OCI-LY1 (cell line): ENCODE data around the gene BOLA1.

Source experiments
- H2AFZ ChIP-seq: fragments of 200-600 bp; sonication (generic), shearing (Covaris generic); 2 replicates; pipeline ENCODE4 v1.6.0; 2014; ENCODE audit warnings: antibody characterized with exemption, mild to moderate bottlenecking, low read length
- H3F3A ChIP-seq: fragments of 200-600 bp; sonication (generic), shearing (Covaris generic); 2 replicates; pipeline ENCODE4 v1.6.0; 2014; ENCODE audit warnings: mild to moderate bottlenecking, antibody characterized with exemption, low read length, moderate library complexity; ENCODE audit not compliant: insufficient read depth
- H3K27ac ChIP-seq: fragments of 200-600 bp; sonication (generic); 2 replicates; pipeline ENCODE4 v1.5.1; 2014; ENCODE audit warnings: low read length, mixed run types, mild to moderate bottlenecking, low read depth; ENCODE audit not compliant: poor library complexity, severe bottlenecking
- H3K27me3 ChIP-seq: fragments of 200-600 bp; sonication (generic); 2 replicates; pipeline ENCODE4 v1.6.0; 2014; ENCODE audit warnings: antibody characterized with exemption, mild to moderate bottlenecking, low read length, moderate library complexity; ENCODE audit not compliant: insufficient read depth
- H3K36me3 ChIP-seq: fragments of 200-600 bp; sonication (generic); 2 replicates; pipeline ENCODE4 v1.6.1; 2014; ENCODE audit warnings: mild to moderate bottlenecking, antibody characterized with exemption, low read length, moderate library complexity, mixed read lengths; ENCODE audit not compliant: insufficient read depth
- H3K4me1 ChIP-seq: fragments of 200-600 bp; sonication (generic); 2 replicates; pipeline ENCODE4 v1.5.1; 2014; ENCODE audit warnings: mild to moderate bottlenecking, low read length, moderate library complexity; ENCODE audit not compliant: insufficient read depth, severe bottlenecking
- H3K4me2 ChIP-seq: fragments of 200-600 bp; sonication (generic), shearing (Covaris generic); 2 replicates; pipeline ENCODE4 v1.6.1; 2014; ENCODE audit warnings: low read length
- H3K4me3 ChIP-seq: fragments of 200-600 bp; sonication (generic); 2 replicates; pipeline ENCODE4 v1.5.1; 2014; ENCODE audit warnings: low read length, low read depth, mild to moderate bottlenecking, mixed read lengths; ENCODE audit not compliant: poor library complexity, severe bottlenecking
- H3K79me2 ChIP-seq: fragments of 200-600 bp; shearing (Covaris generic); 2 replicates; pipeline ENCODE4 v1.6.1; 2016; ENCODE audit warnings: mixed run types, low read length, mixed read lengths; ENCODE audit not compliant: insufficient read depth
- H3K9ac ChIP-seq: fragments of 200-600 bp; sonication (generic), shearing (Covaris generic); 2 replicates; pipeline ENCODE4 v1.6.1; 2014; ENCODE audit warnings: mild to moderate bottlenecking, low read length, mixed read lengths
- H3K9me2 ChIP-seq: fragments of 200-600 bp; sonication (generic), shearing (Covaris generic); 2 replicates; pipeline ENCODE4 v1.6.1; 2014; ENCODE audit warnings: low read depth, mild to moderate bottlenecking, low read length, mixed read lengths
- H3K9me3 ChIP-seq: fragments of 200-600 bp; shearing (Covaris generic); 2 replicates; pipeline ENCODE4 v1.6.1; 2014; ENCODE audit warnings: low read length, mixed read lengths
- H4K20me1 ChIP-seq: fragments of 200-600 bp; sonication (generic), shearing (Covaris generic); 2 replicates; pipeline ENCODE4 v1.6.0; 2016; ENCODE audit warnings: mild to moderate bottlenecking, low read length; ENCODE audit not compliant: insufficient read depth
- CTCF ChIP-seq: fragments of 200-600 bp; sonication (generic), shearing (Covaris generic); IDR thresholded peaks from 2 replicates; pipeline ENCODE4 v1.5.1; 2017; ENCODE audit warnings: mild to moderate bottlenecking, antibody characterized with exemption, low read length, moderate library complexity, mixed read lengths
- EZH2 ChIP-seq: fragments of 200-600 bp; sonication (generic), shearing (Covaris generic); IDR thresholded peaks from 2 replicates; pipeline ENCODE4 v1.8.0; 2017; ENCODE audit warnings: borderline replicate concordance, mixed run types, mild to moderate bottlenecking, antibody characterized with exemption, low read length, moderate library complexity, mixed read lengths

Gene BOLA1

GRCh38 chr1:149903836-149904491 lies 4.6 kb downstream of the BOLA1 start:
- H3K4me2 ChIP-seq: no peak overlapping the region
- H3K4me3 ChIP-seq: no peak overlapping the region
- no peaks in the 10 kb centered on the region for H3F3A ChIP-seq
- H3K9me2 ChIP-seq: no peaks in the 10 kb centered on the region
- no peaks in the 10 kb centered on the region for H3K9me3 ChIP-seq
- no peaks in the 10 kb centered on the region for H3K36me3 ChIP-seq
- peaks cover 12% of the 10 kb centered on the region for H3K4me1 ChIP-seq
- H3K27me3 ChIP-seq: no peaks in the 10 kb centered on the region
- no peak overlapping the region for H3K27ac ChIP-seq
- H2AFZ ChIP-seq: no peak overlapping the region
- H3K79me2 ChIP-seq: no peaks in the 10 kb centered on the region
- TF ChIP-seq EZH2 (no peak), CTCF (no peak)
- H3K9ac ChIP-seq: no peak overlapping the region
- H4K20me1 ChIP-seq: no peaks in the 10 kb centered on the region

GRCh38 chr1:149906570-149907075 lies 7.3 kb downstream of the BOLA1 start:
- no peak overlapping the region for H3K9ac ChIP-seq
- H3K4me3 ChIP-seq: no peak overlapping the region
- no peaks in the 10 kb centered on the region for H3K36me3 ChIP-seq
- no peak overlapping the region for H3K27ac ChIP-seq
- no peaks in the 10 kb centered on the region for H3K79me2 ChIP-seq
- no peak overlapping the region for H3K4me2 ChIP-seq
- peaks cover 9% of the 10 kb centered on the region; the same call in 1 of the 2 replicates for H3K27me3 ChIP-seq
- no peak for TF ChIP-seq CTCF
- TF ChIP-seq EZH2: no peak
- no peaks in the 10 kb centered on the region for H3K4me1 ChIP-seq
- no peaks in the 10 kb centered on the region for H3K9me2 ChIP-seq
- no peaks in the 10 kb centered on the region for H3F3A ChIP-seq
- no peak overlapping the region for H2AFZ ChIP-seq
- H4K20me1 ChIP-seq: no peaks in the 10 kb centered on the region
- no peaks in the 10 kb centered on the region for H3K9me3 ChIP-seq

GRCh38 chr1:149914545-149914944 lies 15.2 kb downstream of the BOLA1 start:
- Histone ChIP-seq H3K27ac (no peak overlapping the region), H3K4me2 (no peak overlapping the region), H3K9me3 (no peaks in the 10 kb centered on the region), H3K27me3 (peaks cover 13% of the 10 kb centered on the region; the same call in 1 of the 2 replicates), H3K79me2 (no peaks in the 10 kb centered on the region), H3F3A (no peaks in the 10 kb centered on the region), H3K36me3 (no peaks in the 10 kb centered on the region), H3K4me3 (no peak overlapping the region), H3K9ac (no peak overlapping the region), H3K4me1 (no peaks in the 10 kb centered on the region), H2AFZ (no peak overlapping the region), H3K9me2 (no peaks in the 10 kb centered on the region), H4K20me1 (no peaks in the 10 kb centered on the region)
- TF ChIP-seq CTCF: no peak
- no peak for TF ChIP-seq EZH2
